ENCODE data around the gene CDK2. TPM values are rescaled to one million over a fixed set of nuclear protein-coding genes. Genes with fewer than 3 reads are reported as not detected.

The CDK2 gene
- total RNA-seq, 1 donor from 2014 or later = 9.4 TPM

DNA sequence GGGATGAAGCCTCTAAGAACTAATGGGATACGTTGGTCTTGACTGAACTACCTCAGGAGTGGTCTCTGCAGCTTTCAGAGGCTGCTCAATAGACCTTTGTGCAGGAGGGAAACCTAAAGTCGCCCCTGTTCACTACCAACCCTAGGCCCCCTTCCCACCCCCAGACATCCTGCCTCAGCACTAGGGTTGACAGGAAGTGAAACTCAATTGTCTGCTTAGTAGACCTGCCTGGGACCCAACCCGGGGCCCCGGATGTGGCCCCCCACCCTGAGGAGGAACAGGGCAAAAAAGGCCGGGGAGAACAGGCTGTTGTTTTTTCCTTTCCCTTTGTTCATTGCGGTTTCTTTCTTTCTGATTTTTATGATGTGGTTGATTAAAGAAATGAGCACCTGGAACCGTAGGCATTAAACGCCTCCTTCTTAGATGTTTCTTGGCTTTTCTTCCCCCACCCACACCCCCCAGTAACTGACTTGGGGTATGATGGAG is 37.3 kb upstream of the CDK2 start:
- no peak overlapping the region for H3K9ac ChIP-seq (ENCODE audit: low read depth in 1 of 3, low read length in 3 of 3)
- H3K27ac ChIP-seq (ENCODE audit: low read depth, low read length) = no peak overlapping the region
- no peaks in the 10 kb centered on the region for H3K9me3 ChIP-seq (ENCODE audit: control insufficient read depth in 3 of 3, low read length in 3 of 3)
- peaks cover 29 to 44% (median 37%) of the 10 kb centered on the region in 3 donors for H3K4me1 ChIP-seq (ENCODE audit: control insufficient read depth in 3 of 3, insufficient read depth in 3 of 3, low read length in 3 of 3)
- peaks cover 0 to 4% (median 0%) of the 10 kb centered on the region in 3 donors for H3K36me3 ChIP-seq (ENCODE audit: control insufficient read depth in 3 of 3, insufficient read depth in 3 of 3, low read length in 3 of 3)
- no peak overlapping the region for H3K4me3 ChIP-seq (ENCODE audit: low read length in 3 of 3)
- H3K27me3 ChIP-seq (ENCODE audit: control insufficient read depth in 3 of 3, insufficient read depth in 3 of 3, low read length in 3 of 3) = peaks cover 0 to 27% (median 15%) of the 10 kb centered on the region in 3 donors

DNA sequence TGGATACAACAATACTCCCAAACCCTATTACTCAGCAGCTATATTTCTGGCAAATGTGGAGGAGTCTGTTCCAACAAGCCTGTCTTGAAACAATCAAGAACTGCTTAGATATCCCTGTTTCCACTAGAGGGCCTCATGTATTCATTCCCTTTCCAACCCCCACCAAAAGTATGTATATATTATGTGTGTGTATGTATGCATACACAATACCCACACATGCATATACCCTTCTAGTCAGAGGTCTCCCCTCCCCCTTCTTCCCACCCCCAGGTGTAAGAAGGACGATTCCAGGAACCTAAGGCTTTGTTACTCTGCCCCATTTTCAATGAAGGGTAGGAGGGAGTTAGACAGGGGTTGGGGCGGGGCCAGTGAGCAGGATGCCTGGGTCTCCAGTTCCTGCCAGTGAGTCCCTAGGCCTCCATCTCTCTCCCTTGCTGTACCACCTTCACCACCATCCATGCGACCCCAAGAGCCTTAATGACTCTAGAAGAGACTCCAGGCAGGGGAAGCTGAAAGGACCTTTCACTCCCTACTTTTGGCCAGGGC is 35.8 kb upstream of the CDK2 start, which contains the start of gene DGKA:
Gene DGKA (plus strand): TSS at position 392 of the 546 bp plus-strand sequence. CDS start 5,342 bp downstream, outside the sequence.
- no peaks in the 10 kb centered on the region for H3K9me3 ChIP-seq (ENCODE audit: control insufficient read depth in 3 of 3, low read length in 3 of 3)
- H3K27me3 ChIP-seq (ENCODE audit: control insufficient read depth in 3 of 3, insufficient read depth in 3 of 3, low read length in 3 of 3) = peaks cover 0 to 30% (median 17%) of the 10 kb centered on the region in 3 donors
- H3K4me3 ChIP-seq (ENCODE audit: low read length in 3 of 3) = peak within 1 kb of the TSS; percentile 41 to 79 (median 78)
- peak within 1 kb of the TSS; percentile 12 for H3K27ac ChIP-seq (ENCODE audit: low read depth, low read length)
- peaks cover 0 to 4% (median 0%) of the 10 kb centered on the region in 3 donors for H3K36me3 ChIP-seq (ENCODE audit: control insufficient read depth in 3 of 3, insufficient read depth in 3 of 3, low read length in 3 of 3)
- H3K4me1 ChIP-seq (ENCODE audit: control insufficient read depth in 3 of 3, insufficient read depth in 3 of 3, low read length in 3 of 3) = peaks cover 27 to 41% (median 36%) of the 10 kb centered on the region in 3 donors
- H3K9ac ChIP-seq (ENCODE audit: low read depth in 1 of 3, low read length in 3 of 3) = peak within 1 kb of the TSS; percentile 17 to 80 (median 72)

DNA sequence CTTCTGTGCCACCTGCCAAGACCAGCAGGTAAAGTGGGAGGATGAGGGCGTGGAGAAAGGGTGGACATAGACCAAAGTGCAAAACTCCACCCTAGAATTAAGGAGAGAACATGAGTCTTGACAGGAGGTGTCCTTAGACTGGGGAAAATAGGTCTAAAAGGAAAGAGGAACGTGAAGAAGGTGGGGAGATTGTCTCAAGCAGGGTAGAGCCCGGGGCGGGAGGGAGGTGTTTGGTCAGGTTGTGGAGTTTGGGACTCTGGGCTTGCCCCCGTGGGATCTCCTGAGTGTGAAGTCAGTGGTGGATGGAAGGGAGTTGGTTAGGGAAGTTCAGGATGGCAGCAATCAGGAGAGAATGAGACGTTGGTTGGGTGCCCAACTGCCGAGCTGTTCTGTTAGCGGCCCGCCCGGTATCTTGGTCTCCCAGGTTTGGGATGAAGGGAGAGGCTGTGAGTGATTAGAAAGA is 35.3 kb upstream of the CDK2 start:
- peak overlapping the region; percentile 41 to 78 (median 75) for H3K4me3 ChIP-seq (ENCODE audit: low read length in 3 of 3)
- H3K27me3 ChIP-seq (ENCODE audit: control insufficient read depth in 3 of 3, insufficient read depth in 3 of 3, low read length in 3 of 3) = peaks cover 0 to 30% (median 17%) of the 10 kb centered on the region in 3 donors
- peak overlapping the region; percentile 12 for H3K27ac ChIP-seq (ENCODE audit: low read depth, low read length)
- peaks cover 0 to 4% (median 0%) of the 10 kb centered on the region in 3 donors for H3K36me3 ChIP-seq (ENCODE audit: control insufficient read depth in 3 of 3, insufficient read depth in 3 of 3, low read length in 3 of 3)
- H3K9me3 ChIP-seq (ENCODE audit: control insufficient read depth in 3 of 3, low read length in 3 of 3) = no peaks in the 10 kb centered on the region
- peaks cover 23 to 36% (median 31%) of the 10 kb centered on the region in 3 donors for H3K4me1 ChIP-seq (ENCODE audit: control insufficient read depth in 3 of 3, insufficient read depth in 3 of 3, low read length in 3 of 3)
- peak overlapping the region; percentile 17 to 80 (median 72) for H3K9ac ChIP-seq (ENCODE audit: low read depth in 1 of 3, low read length in 3 of 3)

DNA sequence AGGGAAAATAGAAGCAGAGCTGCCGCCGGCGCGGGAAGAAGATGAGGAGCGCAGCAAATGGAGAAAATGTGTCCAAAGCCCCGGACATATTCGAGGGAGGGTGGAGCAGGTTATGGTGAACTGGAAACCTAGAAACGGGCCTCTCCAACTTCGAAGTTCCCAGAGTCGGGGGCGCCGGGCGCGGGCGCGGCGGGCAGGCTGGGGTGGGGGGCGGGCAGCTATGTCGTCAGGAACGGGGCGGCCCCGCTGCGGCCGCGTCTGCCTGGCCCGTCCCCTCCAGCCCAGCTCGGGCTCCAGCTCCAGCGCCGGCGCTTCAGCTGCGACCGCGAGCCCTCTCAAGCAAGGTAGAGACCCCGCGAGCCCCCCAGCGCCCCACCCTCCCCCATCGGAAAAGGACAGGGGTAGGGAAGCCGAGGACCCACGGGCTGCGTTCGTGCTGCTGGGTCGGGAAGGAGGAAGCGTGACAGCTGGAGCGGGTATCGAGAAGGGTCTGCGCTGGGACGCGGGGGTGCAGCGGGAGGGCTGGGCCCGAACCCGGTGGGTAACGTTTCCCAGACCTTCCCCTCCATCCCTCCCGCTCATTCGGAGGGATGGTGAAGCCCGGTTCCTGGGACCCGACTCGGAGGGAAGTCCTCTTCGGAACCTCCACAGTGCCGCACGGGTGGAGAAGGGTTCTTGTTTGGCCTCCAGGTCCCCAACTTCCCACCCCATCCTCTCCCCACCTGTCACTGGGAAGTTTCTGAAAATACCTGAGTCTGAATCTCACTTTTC is 34.7 kb upstream of the CDK2 start:
- Histone ChIP-seq H3K27ac (ENCODE audit: low read depth, low read length) (peak overlapping the region; percentile 12), H3K9ac (ENCODE audit: low read depth in 1 of 3, low read length in 3 of 3) (peak overlapping the region; percentile 51 to 80 (median 72)), H3K9me3 (ENCODE audit: control insufficient read depth in 3 of 3, low read length in 3 of 3) (no peaks in the 10 kb centered on the region), H3K27me3 (ENCODE audit: control insufficient read depth in 3 of 3, insufficient read depth in 3 of 3, low read length in 3 of 3) (peaks cover 0 to 30% (median 17%) of the 10 kb centered on the region in 3 donors), H3K4me1 (ENCODE audit: control insufficient read depth in 3 of 3, insufficient read depth in 3 of 3, low read length in 3 of 3) (peaks cover 23 to 35% (median 29%) of the 10 kb centered on the region in 3 donors), H3K36me3 (ENCODE audit: control insufficient read depth in 3 of 3, insufficient read depth in 3 of 3, low read length in 3 of 3) (peaks cover 0 to 4% (median 0%) of the 10 kb centered on the region in 3 donors), H3K4me3 (ENCODE audit: low read length in 3 of 3) (peak overlapping the region; percentile 41 to 79 (median 78))

DNA sequence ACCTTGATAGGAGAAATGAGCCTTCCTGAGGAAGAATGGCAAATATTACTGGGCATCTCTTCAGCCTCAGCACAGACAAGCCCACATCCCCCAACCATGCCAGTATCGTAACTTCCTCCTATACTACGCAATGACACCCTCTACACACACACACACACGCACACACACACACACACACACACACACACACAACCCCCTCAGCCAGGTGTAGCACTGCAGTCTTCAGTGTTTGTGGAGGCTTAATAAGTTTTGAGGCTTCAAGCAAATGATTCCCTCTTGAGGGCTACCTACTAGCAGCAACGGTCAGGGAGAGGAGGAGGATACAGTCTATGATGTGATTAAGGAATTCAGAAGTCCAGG is 34.1 kb upstream of the CDK2 start:
- Histone ChIP-seq H3K9me3 (ENCODE audit: control insufficient read depth in 3 of 3, low read length in 3 of 3) (no peaks in the 10 kb centered on the region), H3K4me3 (ENCODE audit: low read length in 3 of 3) (peak overlapping the region; percentile 41 to 79 (median 78)), H3K27me3 (ENCODE audit: control insufficient read depth in 3 of 3, insufficient read depth in 3 of 3, low read length in 3 of 3) (peaks cover 0 to 30% (median 17%) of the 10 kb centered on the region in 3 donors), H3K9ac (ENCODE audit: low read depth in 1 of 3, low read length in 3 of 3) (peak overlapping the region in 1 of 3 donors; percentile 51), H3K36me3 (ENCODE audit: control insufficient read depth in 3 of 3, insufficient read depth in 3 of 3, low read length in 3 of 3) (no peaks in the 10 kb centered on the region), H3K27ac (ENCODE audit: low read depth, low read length) (no peak overlapping the region), H3K4me1 (ENCODE audit: control insufficient read depth in 3 of 3, insufficient read depth in 3 of 3, low read length in 3 of 3) (peaks cover 23 to 33% (median 29%) of the 10 kb centered on the region in 3 donors)

DNA sequence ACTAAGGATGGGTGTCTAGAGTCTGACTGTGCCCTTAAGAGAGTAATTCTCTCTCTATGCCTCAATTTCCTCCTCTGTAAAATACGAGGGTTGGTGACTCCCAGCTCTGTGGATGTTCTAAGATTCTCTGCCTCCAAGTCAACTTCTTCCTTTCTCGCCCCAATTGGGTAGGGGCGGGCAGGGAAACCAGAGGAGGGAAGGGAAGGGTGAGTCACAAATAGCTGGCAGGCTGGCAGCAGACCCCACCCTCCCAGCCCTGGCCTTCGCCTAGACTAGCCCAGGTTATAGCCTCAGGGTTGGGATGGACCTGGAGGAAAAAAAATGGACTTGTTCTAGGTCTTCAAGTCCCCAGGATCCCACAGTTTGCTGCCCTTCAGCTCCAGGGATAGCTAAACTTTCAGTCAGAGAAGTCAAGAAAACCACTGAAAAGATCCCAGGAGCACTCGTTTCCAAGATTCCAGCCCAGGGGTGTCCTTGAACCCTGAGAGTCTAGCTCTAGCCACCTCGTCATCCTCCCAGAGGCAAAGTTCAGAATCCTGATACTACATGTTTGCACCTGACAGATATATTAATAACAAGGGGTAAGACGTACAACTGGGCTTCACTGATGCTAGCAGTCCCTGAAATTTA is 33.3 kb upstream of the CDK2 start:
- Histone ChIP-seq H3K4me3 (ENCODE audit: low read length in 3 of 3) (no peak overlapping the region), H3K36me3 (ENCODE audit: control insufficient read depth in 3 of 3, insufficient read depth in 3 of 3, low read length in 3 of 3) (no peaks in the 10 kb centered on the region), H3K9ac (ENCODE audit: low read depth in 1 of 3, low read length in 3 of 3) (no peak overlapping the region), H3K4me1 (ENCODE audit: control insufficient read depth in 3 of 3, insufficient read depth in 3 of 3, low read length in 3 of 3) (peaks cover 18 to 26% (median 25%) of the 10 kb centered on the region in 3 donors), H3K27ac (ENCODE audit: low read depth, low read length) (no peak overlapping the region), H3K27me3 (ENCODE audit: control insufficient read depth in 3 of 3, insufficient read depth in 3 of 3, low read length in 3 of 3) (peaks cover 0 to 30% (median 17%) of the 10 kb centered on the region in 3 donors), H3K9me3 (ENCODE audit: control insufficient read depth in 3 of 3, low read length in 3 of 3) (no peaks in the 10 kb centered on the region)

DNA sequence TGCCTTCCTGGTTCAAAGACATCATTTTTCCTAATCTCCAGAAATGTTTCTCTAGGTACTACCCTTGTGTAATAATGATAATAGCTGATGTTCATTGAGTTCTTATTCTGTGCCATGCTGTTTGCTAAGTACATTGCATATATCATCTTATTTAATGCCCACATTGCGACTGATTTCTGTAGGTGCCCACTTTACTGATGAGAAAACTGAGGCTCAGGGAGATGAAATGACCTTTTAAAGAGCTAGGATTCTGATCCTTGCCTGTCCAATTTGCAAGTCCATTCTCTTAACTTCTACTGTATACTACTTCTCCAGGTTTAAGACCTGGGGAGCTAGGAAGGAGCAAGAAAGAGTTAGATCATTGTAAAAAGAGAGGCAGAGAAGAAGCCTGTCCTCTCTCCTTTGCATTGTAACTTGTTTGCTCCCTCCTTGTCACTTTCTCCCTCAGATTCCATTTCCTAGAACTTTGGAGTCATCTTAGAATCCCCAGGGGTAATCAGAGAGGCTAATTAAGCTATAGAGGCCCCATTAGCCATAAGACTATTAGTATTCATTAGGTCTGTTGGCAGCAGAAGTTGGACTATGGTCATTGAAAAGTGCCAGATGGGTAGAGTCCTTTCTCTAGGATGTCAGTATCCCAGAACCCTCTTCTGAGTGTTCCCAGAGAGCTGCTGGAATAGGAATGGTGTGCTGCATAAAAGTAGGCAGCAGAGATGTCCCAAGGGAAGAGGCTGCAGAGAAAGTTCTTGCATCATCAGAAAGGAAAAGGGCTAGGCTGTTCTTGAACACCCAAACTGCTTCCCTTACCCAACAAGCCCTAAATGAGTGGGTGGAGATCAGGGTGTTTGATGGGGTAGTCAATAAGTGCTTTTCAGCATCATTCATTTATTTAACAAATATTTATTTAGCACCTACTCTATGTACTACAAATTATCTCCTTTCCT is 32.6 kb upstream of the CDK2 start:
- Histone ChIP-seq H3K4me1 (ENCODE audit: control insufficient read depth in 3 of 3, insufficient read depth in 3 of 3, low read length in 3 of 3) (peaks cover 15 to 22% (median 20%) of the 10 kb centered on the region in 3 donors), H3K36me3 (ENCODE audit: control insufficient read depth in 3 of 3, insufficient read depth in 3 of 3, low read length in 3 of 3) (no peaks in the 10 kb centered on the region), H3K27ac (ENCODE audit: low read depth, low read length) (no peak overlapping the region), H3K9ac (ENCODE audit: low read depth in 1 of 3, low read length in 3 of 3) (no peak overlapping the region), H3K9me3 (ENCODE audit: control insufficient read depth in 3 of 3, low read length in 3 of 3) (no peaks in the 10 kb centered on the region), H3K4me3 (ENCODE audit: low read length in 3 of 3) (no peak overlapping the region), H3K27me3 (ENCODE audit: control insufficient read depth in 3 of 3, insufficient read depth in 3 of 3, low read length in 3 of 3) (peaks cover 0 to 30% (median 17%) of the 10 kb centered on the region in 3 donors)

DNA sequence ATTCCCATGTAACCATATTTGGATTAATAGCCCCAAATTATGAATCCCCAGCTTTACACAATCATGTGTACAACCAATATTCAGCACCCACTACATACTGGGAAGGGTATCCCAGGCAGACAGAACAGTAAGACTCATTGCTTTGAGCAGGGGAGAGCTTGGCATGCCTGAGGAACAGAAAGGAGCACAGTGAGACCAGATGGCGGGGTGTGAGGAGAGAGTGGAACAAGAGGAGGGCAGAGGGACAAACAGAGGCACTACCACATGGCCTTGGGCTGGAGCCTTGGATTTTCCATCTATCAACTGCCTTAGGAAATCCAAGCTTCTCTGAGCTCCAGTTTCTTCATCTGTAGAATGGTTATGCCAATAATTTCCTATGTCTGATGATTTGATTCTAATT is 31.9 kb upstream of the CDK2 start:
- no peak overlapping the region for H3K4me3 ChIP-seq (ENCODE audit: low read length in 3 of 3)
- no peak overlapping the region for H3K27ac ChIP-seq (ENCODE audit: low read depth, low read length)
- no peaks in the 10 kb centered on the region for H3K9me3 ChIP-seq (ENCODE audit: control insufficient read depth in 3 of 3, low read length in 3 of 3)
- no peaks in the 10 kb centered on the region for H3K36me3 ChIP-seq (ENCODE audit: control insufficient read depth in 3 of 3, insufficient read depth in 3 of 3, low read length in 3 of 3)
- no peak overlapping the region for H3K9ac ChIP-seq (ENCODE audit: low read depth in 1 of 3, low read length in 3 of 3)
- H3K4me1 ChIP-seq (ENCODE audit: control insufficient read depth in 3 of 3, insufficient read depth in 3 of 3, low read length in 3 of 3) = peaks cover 17 to 22% (median 20%) of the 10 kb centered on the region in 3 donors
- H3K27me3 ChIP-seq (ENCODE audit: control insufficient read depth in 3 of 3, insufficient read depth in 3 of 3, low read length in 3 of 3) = peaks cover 0 to 30% (median 17%) of the 10 kb centered on the region in 3 donors

DNA sequence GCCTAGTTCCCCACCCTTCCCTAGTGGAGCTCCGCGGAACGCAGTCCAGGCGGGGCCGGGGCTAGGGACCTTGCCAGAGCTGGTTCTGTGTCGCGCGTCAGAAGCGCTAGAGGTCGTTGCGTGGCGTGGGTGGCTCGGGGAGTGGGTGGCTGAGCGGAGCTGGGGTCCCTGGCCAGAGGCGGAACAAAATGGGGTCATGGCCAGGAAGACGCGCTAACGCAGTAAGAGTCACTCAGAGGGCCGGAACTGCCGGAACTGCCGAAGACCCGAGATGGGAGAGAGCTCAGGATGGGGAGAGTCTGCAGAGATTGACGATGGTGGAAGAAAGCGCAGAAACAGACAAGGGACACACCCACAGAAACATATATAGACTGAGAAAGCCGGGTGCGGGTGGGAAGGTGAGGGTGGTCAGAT is 30.9 kb upstream of the CDK2 start:
- Histone ChIP-seq H3K9ac (ENCODE audit: low read depth in 1 of 3, low read length in 3 of 3) (peak overlapping the region in 2 of 3 donors; percentile 27 to 33), H3K36me3 (ENCODE audit: control insufficient read depth in 3 of 3, insufficient read depth in 3 of 3, low read length in 3 of 3) (no peaks in the 10 kb centered on the region), H3K4me1 (ENCODE audit: control insufficient read depth in 3 of 3, insufficient read depth in 3 of 3, low read length in 3 of 3) (peaks cover 21 to 25% (median 24%) of the 10 kb centered on the region in 3 donors), H3K27me3 (ENCODE audit: control insufficient read depth in 3 of 3, insufficient read depth in 3 of 3, low read length in 3 of 3) (peaks cover 0 to 30% (median 17%) of the 10 kb centered on the region in 3 donors), H3K27ac (ENCODE audit: low read depth, low read length) (peak overlapping the region; percentile 45), H3K9me3 (ENCODE audit: control insufficient read depth in 3 of 3, low read length in 3 of 3) (no peaks in the 10 kb centered on the region), H3K4me3 (ENCODE audit: low read length in 3 of 3) (peak overlapping the region in 1 of 3 donors; percentile 23)

Measured in skeletal muscle tissue (tissue), 4 donors.